Brain microvascular endothelial cell (primary cell): Measurements from ENCODE around the gene USP54.

Experiments
- DNase-seq: peaks from one replicate; pipeline ENCODE4 v3.0.0-alpha.2; 2020
- H3K27ac ChIP-seq: fragments of 250-450 bp; sonication (Bioruptor Pico); 2 replicates; pipeline ENCODE4 v1.5.1; 2020; ENCODE audit warnings: mild to moderate bottlenecking, moderate library complexity
- H3K27me3 ChIP-seq: fragments of 250-450 bp; sonication (Bioruptor Pico); replicated peaks from 2 replicates; pipeline ENCODE4 v1.5.1; 2020; ENCODE audit warnings: mild to moderate bottlenecking
- H3K36me3 ChIP-seq: fragments of 250-450 bp; sonication (Bioruptor Pico); replicated peaks from 2 replicates; pipeline ENCODE4 v1.5.1; 2020; ENCODE audit warnings: mild to moderate bottlenecking
- H3K4me3 ChIP-seq: 2 replicates; pipeline ENCODE4 v1.5.1; 2011; ENCODE audit warnings: low read depth, mild to moderate bottlenecking, control low read depth, low read length, moderate library complexity
- in situ Hi-C: cut with HindIII; loops from 2 replicates; pipeline ENCODE4 v1.10.0; 2017; ENCODE audit warnings: low sequenced_read_pairs, low pct_ligation_motif_present
- TF ChIP-seq, protein P1 (sequence below): IDR thresholded peaks from 2 replicates; pipeline ENCODE4 v1.5.1; 2011; ENCODE audit warnings: low read depth, mild to moderate bottlenecking, moderate library complexity, low read length, control low read depth, inconsistent platforms; ENCODE audit errors: missing control alignments

USP54 gene

DNA sequence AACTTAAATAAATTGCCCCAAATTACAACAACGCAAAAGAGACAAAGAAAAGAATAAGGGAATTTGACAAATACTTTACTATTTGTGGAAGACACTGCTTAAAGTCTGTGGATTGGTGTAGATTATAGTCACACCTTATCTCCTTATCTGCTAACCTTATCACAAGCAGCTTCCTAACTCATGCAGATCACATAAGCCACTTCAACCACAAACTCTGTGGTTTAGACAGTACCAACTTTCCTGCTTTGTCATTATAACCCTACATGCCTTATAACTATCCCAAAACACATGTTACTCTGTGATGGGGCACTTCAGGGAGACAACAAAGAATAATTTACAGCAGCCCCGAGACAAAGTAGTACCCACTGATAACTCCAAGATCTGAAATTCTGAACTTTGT lies 53.9 kb downstream of the USP54 start:
- Histone ChIP-seq H3K27me3 (no peaks in the 10 kb centered on the region), H3K27ac (no peak overlapping the region), H3K36me3 (no peaks in the 10 kb centered on the region), H3K4me3 (no peak overlapping the region)
- in situ Hi-C loops: no loop called here
- TF ChIP-seq, protein P1, sequence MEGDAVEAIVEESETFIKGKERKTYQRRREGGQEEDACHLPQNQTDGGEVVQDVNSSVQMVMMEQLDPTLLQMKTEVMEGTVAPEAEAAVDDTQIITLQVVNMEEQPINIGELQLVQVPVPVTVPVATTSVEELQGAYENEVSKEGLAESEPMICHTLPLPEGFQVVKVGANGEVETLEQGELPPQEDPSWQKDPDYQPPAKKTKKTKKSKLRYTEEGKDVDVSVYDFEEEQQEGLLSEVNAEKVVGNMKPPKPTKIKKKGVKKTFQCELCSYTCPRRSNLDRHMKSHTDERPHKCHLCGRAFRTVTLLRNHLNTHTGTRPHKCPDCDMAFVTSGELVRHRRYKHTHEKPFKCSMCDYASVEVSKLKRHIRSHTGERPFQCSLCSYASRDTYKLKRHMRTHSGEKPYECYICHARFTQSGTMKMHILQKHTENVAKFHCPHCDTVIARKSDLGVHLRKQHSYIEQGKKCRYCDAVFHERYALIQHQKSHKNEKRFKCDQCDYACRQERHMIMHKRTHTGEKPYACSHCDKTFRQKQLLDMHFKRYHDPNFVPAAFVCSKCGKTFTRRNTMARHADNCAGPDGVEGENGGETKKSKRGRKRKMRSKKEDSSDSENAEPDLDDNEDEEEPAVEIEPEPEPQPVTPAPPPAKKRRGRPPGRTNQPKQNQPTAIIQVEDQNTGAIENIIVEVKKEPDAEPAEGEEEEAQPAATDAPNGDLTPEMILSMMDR: no peak
- DNase-seq: no peak

DNA sequence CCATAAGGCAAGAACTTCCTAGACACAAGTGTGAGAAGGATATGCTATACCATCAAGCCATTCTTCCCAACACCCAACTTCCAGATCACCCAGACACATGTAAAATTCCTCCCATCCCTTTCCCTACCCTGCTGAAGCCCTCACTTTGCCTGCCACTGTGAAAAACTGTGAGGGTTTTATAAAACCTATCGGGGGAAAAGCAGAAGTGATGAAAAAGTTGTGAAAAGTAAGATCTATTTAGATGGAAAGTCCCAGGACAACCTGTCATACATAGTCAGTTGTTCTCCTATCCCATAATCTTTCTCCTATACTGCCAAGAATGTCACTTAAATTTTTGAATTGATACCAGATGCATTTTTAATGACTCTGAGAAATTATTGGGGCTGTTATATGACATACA lies 56.3 kb downstream of the USP54 start:
- in situ Hi-C loops: no loop called here
- Histone ChIP-seq H3K36me3 (no peaks in the 10 kb centered on the region), H3K27me3 (no peaks in the 10 kb centered on the region), H3K4me3 (no peak overlapping the region), H3K27ac (no peak overlapping the region)
- DNase-seq: no peak
- TF ChIP-seq, protein P1: no peak

DNA sequence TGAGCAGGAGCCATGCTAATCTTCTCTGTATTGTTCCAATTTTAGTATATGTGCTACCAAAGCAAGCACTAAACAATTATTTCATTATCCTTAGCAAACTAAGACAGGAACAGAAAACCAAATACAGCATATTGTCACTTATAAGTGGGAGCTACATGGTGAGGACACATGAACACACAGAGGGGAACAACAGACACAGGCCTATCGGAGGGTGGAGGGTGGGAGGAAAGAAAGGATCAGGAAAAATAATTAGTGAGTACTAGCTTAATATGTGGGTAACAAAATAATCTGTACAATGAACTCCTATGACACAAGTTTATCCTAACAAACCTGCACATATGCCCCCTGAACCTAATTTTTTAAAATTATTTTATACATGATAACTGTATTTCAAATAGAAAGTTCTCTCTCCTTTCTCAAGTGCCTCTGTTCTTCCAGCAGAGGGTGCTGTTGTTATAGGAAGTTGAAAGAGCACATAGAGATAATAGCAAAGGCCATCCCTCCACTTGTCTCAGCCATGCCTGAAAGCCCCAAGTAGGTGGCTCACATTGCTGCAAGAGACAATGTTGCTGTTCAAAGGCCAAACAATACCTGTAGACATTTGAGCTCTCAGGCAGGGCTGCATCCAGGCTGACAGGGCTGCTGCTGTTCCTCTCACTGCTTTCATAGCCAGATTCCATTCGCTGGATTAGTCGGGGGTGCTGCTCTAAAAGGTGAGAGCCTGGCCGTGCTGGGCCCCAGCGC lies 61.9 kb downstream of the USP54 start:
- H3K27me3 ChIP-seq: no peaks in the 10 kb centered on the region
- TF ChIP-seq, protein P1: peak; percentile 74

DNA sequence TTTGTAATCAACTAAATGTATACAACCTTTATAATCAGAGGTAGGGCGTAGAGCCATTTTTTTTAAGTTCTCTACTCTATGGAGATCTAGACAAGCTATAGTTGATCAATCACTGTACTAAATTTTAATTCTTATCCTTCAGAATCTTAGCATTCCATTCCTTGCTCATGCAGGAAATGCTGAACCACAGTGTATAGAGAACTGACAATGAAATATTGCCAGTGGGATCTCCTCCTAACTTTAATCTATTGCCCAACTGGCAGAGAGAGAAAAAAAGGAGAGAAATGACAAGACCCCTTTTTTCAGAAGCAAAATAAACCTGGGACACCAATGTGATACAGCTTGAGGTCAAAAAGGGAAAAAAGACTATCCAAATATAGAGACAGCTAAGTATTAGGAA lies 68.9 kb downstream of the USP54 start:
- in situ Hi-C loops: no loop called here
- H3K4me3 ChIP-seq: no peak overlapping the region
- peaks cover 2% of the 10 kb centered on the region for H3K36me3 ChIP-seq
- no peaks in the 10 kb centered on the region for H3K27me3 ChIP-seq
- no peak for DNase-seq
- TF ChIP-seq, protein P1: no peak
- H3K27ac ChIP-seq: no peak overlapping the region

More for the DNA sequence above, 61.9 kb downstream of the USP54 start:
- Histone ChIP-seq H3K36me3 (no peaks in the 10 kb centered on the region), H3K4me3 (no peak overlapping the region), H3K27ac (no peak overlapping the region)
- peak; percentile 61 for DNase-seq
- in situ Hi-C loops: no loop called here

DNA sequence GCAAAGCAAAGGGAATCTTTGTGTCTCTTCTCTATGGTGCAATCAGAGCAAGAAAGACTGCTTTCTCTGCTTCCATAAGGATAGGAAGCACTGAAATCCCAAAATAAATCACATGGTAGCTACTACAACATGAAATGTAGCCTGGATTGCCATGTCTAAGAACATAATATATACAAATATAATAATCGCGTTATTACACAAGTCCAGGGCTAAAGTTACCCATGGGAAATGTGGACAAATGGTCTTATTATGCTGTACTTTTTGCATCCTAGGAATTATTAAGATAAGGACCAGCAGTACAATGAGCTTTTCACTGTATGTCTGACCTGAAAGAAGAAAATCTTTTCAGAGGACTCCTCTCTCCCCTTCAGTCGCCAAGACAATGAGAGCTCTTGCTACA lies 71.8 kb downstream of the USP54 start:
- Histone ChIP-seq H3K36me3 (peaks cover 2% of the 10 kb centered on the region), H3K27me3 (no peaks in the 10 kb centered on the region), H3K4me3 (no peak overlapping the region), H3K27ac (no peak overlapping the region)
- no peak for DNase-seq
- in situ Hi-C loops: no loop called here
- TF ChIP-seq, protein P1: no peak
